NT2/D1 (cell line): ENCODE data around the gene NPAS3.

Experiments used
- SUZ12 ChIP-seq: IDR thresholded peaks from 2 replicates; pipeline ENCODE4 v1.6.1; 2011; ENCODE audit not compliant: insufficient read length, insufficient read depth; ENCODE audit errors: extremely low read depth
- YY1 ChIP-seq: IDR thresholded peaks from 2 replicates; pipeline ENCODE4 v1.6.1; 2011; ENCODE audit not compliant: insufficient read length, insufficient read depth
- ZNF274 ChIP-seq: IDR thresholded peaks from 2 replicates; pipeline ENCODE4 v1.6.1; 2011; ENCODE audit warnings: mild to moderate bottlenecking, low read depth, low read length

DNA sequence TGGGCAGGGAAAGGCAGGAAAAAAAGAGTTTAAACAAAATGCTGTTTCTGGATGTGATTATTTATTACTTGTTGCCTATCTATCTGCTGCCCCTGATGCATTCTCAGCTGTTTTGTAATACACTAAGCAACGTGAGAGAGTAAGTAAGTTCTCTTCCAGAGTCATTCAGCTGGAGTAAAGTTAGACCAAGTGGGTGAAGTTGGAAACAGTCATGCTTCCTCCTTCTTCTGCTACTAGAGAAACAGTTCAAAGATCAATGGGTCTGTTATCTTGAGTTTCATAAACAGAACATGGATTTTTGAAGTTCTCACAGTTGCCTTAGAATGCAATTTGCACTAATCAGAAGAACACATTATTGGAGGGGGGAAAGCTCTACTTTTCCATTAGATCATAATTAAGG lies 732.9 kb downstream of the NPAS3 start:
- TF ChIP-seq YY1 (no peak), ZNF274 (no peak), SUZ12 (no peak)
